BJ (cell line): ENCODE results near the gene SLC2A9. TPM values are rescaled to one million over a fixed set of nuclear protein-coding genes. Genes with fewer than 3 reads are reported as not detected.

ENCODE experiments used
- CTCF ChIA-PET: fragments of 350-600 bp; formaldehyde crosslinking; extraction: SDS; loops from one replicate; lab custom pipeline; 2021; ENCODE audit warnings: antibody characterized with exemption, inconsistent platforms; lab: Yijun Ruan, JAX
- POLR2A ChIA-PET: fragments of 300-600 bp; sonication (Branson Sonifier 250); formaldehyde crosslinking; extraction: SDS; loops from one replicate; lab custom pipeline; 2021; ENCODE audit warnings: antibody characterized with exemption; lab: Charles Lee
- DNase-seq: peaks from one replicate; pipeline ENCODE4 v3.0.0-alpha.2; 2011; ENCODE audit warnings: low read depth
- H3K27me3 ChIP-seq: 2 replicates; pipeline ENCODE4 v1.6.0; 2011; ENCODE audit warnings: low read length; ENCODE audit not compliant: control insufficient read depth, insufficient read depth
- H3K36me3 ChIP-seq: 2 replicates; pipeline ENCODE4 v1.5.1; 2011; ENCODE audit warnings: low read length; ENCODE audit not compliant: control insufficient read depth, insufficient read depth
- H3K4me3 ChIP-seq: 2 replicates; pipeline ENCODE4 v1.5.1; 2011; ENCODE audit warnings: low read depth, mild to moderate bottlenecking, control low read depth, low read length
- polyA plus RNA-seq: library from polyadenylated mRNA; depleted of rRNA; stranded (reverse); fragments of >200 nt; gene quantifications from 2 replicates; pipeline ENCODE4 v1.2.3, GENCODE V29; 2011
- TF ChIP-seq, protein P1 (sequence below): IDR thresholded peaks from 2 replicates; pipeline ENCODE4 v1.5.1; 2011; ENCODE audit warnings: low read depth, mild to moderate bottlenecking, control low read depth, inconsistent platforms, low read length, moderate library complexity; ENCODE audit not compliant: insufficient read depth

SLC2A9 gene
- polyA plus RNA-seq, 1 experiment = 6.4 TPM

DNA sequence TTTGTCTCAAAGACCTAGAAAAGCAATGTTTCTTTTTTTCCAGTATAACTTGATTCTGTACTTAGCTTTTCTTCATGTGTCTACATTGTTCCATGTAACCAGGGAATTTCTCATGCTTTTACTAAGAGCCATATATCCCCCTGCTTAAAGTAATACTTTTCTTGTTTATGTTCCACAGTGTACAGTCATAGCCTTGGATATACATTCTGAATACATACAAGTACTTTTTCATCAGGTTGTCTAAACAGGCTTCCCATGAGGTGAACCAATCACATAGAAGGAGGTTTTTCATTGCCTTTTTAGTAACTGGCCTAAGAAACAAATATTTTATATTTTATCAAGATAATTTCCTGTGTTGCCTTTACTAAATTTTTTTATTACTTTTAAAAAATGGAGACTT, 52.8 kb downstream of the SLC2A9 start:
- DNase-seq = no peak
- no peaks in the 10 kb centered on the region for H3K27me3 ChIP-seq
- TF ChIP-seq, protein P1, sequence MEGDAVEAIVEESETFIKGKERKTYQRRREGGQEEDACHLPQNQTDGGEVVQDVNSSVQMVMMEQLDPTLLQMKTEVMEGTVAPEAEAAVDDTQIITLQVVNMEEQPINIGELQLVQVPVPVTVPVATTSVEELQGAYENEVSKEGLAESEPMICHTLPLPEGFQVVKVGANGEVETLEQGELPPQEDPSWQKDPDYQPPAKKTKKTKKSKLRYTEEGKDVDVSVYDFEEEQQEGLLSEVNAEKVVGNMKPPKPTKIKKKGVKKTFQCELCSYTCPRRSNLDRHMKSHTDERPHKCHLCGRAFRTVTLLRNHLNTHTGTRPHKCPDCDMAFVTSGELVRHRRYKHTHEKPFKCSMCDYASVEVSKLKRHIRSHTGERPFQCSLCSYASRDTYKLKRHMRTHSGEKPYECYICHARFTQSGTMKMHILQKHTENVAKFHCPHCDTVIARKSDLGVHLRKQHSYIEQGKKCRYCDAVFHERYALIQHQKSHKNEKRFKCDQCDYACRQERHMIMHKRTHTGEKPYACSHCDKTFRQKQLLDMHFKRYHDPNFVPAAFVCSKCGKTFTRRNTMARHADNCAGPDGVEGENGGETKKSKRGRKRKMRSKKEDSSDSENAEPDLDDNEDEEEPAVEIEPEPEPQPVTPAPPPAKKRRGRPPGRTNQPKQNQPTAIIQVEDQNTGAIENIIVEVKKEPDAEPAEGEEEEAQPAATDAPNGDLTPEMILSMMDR = no peak
- ChIA-PET POLR2A (no interaction called here), CTCF (interaction anchor here (0.6 kb wide), 1 partner anchor 16 kb away, joined by 3 read pairs; no protein-coding TSS in a partner anchor)
- no peaks in the 10 kb centered on the region for H3K36me3 ChIP-seq
- no peak overlapping the region for H3K4me3 ChIP-seq

DNA sequence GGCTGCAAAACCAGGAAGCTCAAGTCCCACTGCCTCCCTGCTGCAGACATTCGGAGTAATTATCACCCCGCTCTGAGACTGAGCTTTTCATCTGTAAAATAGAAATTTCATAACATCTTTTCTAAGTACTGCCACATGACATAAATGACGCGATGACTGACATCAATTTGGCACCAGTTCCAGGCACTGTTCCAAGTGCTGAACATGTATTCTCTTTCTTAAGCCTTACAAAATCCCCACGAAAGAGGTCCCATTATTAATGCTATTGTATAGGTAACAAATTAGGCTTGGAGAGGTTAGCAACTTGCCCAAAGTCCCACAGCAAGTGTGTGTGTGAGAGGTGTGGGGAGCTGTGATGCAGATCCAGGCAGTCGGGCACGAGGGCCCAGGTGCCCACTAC, 56.4 kb downstream of the SLC2A9 start:
- H3K4me3 ChIP-seq = no peak overlapping the region
- no peaks in the 10 kb centered on the region for H3K27me3 ChIP-seq
- TF ChIP-seq, protein P1 = no peak
- ChIA-PET CTCF (interaction anchor here (0.6 kb wide), 1 partner anchor 84 kb away, joined by 4 read pairs; no protein-coding TSS in a partner anchor), POLR2A (no interaction called here)
- H3K36me3 ChIP-seq = no peaks in the 10 kb centered on the region
- DNase-seq = no peak

DNA sequence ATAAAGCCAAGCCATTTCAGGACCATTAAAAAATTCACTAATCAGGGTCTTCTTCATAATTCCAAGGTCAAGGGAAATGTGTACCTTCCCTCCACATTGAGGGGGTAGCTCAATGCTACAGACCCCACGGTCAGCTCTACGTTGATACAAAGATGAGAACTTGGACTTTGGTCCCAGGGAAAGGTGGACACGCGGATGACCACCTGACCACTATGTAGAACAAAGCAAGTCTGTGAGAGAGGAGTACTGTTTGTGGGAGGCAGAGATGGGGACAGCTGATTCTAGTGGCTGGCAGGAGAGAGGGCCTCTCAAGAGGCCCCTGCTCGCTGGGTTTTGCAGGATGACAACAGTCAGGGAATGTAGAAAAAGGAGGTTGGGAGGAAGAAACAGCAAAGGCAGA, 58.0 kb downstream of the SLC2A9 start:
- H3K4me3 ChIP-seq = no peak overlapping the region
- H3K27me3 ChIP-seq = no peaks in the 10 kb centered on the region
- no peaks in the 10 kb centered on the region for H3K36me3 ChIP-seq
- CTCF ChIA-PET = no interaction called here
- POLR2A ChIA-PET = no interaction called here
- no peak for DNase-seq
- TF ChIP-seq, protein P1 = no peak

DNA sequence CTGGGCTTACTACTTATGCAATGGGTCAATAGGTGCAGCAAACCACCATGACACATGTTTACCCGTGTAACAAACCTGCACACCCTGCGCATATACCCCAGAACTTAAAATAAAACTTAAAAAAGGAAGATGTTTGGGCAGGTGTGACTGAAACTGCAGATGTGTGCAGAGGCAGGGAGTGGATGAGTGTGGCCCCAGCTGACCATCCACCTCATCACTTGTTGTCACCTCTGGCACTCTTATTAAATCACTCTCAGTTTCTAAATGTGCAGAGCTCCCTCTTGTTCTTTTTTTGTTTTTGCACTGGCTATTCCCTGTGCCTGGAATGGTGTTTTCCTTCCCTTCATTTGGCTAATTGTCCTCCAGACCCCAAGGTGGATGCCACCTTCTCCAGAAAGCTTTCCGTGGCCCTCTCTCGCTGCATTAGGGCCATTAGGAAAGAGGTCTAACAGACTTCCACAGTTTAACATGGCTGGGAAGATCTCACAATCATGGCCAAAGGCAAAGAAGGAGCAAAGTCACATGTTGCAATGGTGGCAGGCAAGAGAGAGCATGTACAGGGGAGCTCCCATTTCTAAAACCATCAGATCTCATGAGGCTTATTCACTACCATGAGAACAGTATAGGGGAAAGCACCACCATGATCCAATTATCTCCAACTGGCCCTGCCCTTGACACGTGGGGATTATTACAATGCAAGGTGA, 58.5 kb downstream of the SLC2A9 start:
- CTCF ChIA-PET = no interaction called here
- TF ChIP-seq, protein P1 = no peak
- no peaks in the 10 kb centered on the region for H3K36me3 ChIP-seq
- POLR2A ChIA-PET = no interaction called here
- H3K4me3 ChIP-seq = no peak overlapping the region
- no peaks in the 10 kb centered on the region for H3K27me3 ChIP-seq
- no peak for DNase-seq

DNA sequence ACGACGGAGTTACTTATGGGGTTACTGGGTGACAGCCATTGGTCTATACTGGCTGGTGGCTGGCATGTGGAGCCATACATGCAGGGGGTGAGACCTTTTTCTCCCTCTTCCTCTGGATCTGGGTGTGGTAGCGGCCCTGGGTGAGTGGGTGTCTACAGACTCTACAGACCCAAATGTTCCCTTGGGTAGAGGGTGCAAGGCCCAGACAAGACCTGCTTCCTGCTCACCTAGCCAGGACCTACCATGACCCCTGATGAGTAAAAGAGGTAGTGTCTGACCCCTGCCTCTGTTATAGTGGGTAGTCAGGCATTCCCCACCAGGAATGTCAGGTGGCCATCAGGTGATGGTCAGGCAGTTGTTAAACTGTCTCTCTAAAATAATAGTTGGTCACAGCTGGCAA, 66.8 kb downstream of the SLC2A9 start:
- H3K36me3 ChIP-seq = no peaks in the 10 kb centered on the region
- DNase-seq = no peak
- H3K4me3 ChIP-seq = no peak overlapping the region
- ChIA-PET CTCF (no interaction called here), POLR2A (no interaction called here)
- no peaks in the 10 kb centered on the region for H3K27me3 ChIP-seq
- TF ChIP-seq, protein P1 = no peak
